ENCODE results near the gene TNFAIP6. TPM values are rescaled to one million over a fixed set of nuclear protein-coding genes. Genes with fewer than 3 reads are reported as not detected.

The TNFAIP6 gene
- total and polyA plus RNA-seq, 2 of the 8 experiments (the other 6 are each of a cell fraction or from before 2014, with no cell fraction given): 1.1 to 2.0 TPM

GRCh38 chr2:151405376-151405775 lies 48.0 kb downstream of the TNFAIP6 start:
- Histone ChIP-seq H2BK12ac (ENCODE audit: low read depth, low read length) (no peak overlapping the region), H3K9ac (replicated peaks in 1 of 4; ENCODE audit: extremely low read depth in 1 of 4, low read depth in 3 of 4, low read length in 3 of 4) (no peak overlapping the region), H3K9me3 (ENCODE audit: insufficient read depth in 2 of 2, low read depth in 1 of 2, low read length in 1 of 2) (no peaks in the 10 kb centered on the region; a peak in 1 of 4 replicates), H3K27me3 (replicated peaks in 1 of 4; ENCODE audit: control insufficient read depth in 3 of 4, extremely low read depth in 1 of 4, insufficient read depth in 3 of 4, low read length in 3 of 4) (no peaks in the 10 kb centered on the region), H3K27ac (ENCODE audit: low read depth, low read length) (no peak overlapping the region), H3K79me1 (ENCODE audit: low read depth, low read length) (no peaks in the 10 kb centered on the region), H3K4me3 (ENCODE audit: extremely low read depth in 1 of 4, insufficient read depth in 2 of 4, low read depth in 3 of 4, low read length in 4 of 4) (no peak overlapping the region), H3K4me1 (replicated peaks in 1 of 4; ENCODE audit: control insufficient read depth in 3 of 4, insufficient read depth in 4 of 4, low read length in 3 of 4) (peaks cover 0 to 3% (median 1%) of the 10 kb centered on the region in 4 experiments; a peak in 3 of 7 replicates), H2BK5ac (ENCODE audit: low read depth, low read length) (no peak overlapping the region), H3K4ac (replicated peaks; ENCODE audit: insufficient read length, low read depth, low read length) (no peak overlapping the region), H3K4me2 (ENCODE audit: insufficient read depth in 1 of 2, low read depth in 2 of 2, low read length in 2 of 2) (no peak overlapping the region), H4K8ac (ENCODE audit: extremely low read depth, insufficient read depth, low read length) (no peak overlapping the region), H2BK15ac (ENCODE audit: low read length) (no peak overlapping the region), H3K36me3 (ENCODE audit: control insufficient read depth in 2 of 4, insufficient read depth in 4 of 4, low read length in 3 of 4) (no peaks in the 10 kb centered on the region), H2BK20ac (ENCODE audit: low read length) (no peak overlapping the region), H4K20me1 (replicated peaks in 1 of 2; ENCODE audit: control insufficient read depth in 1 of 2, insufficient read depth in 2 of 2, low read length in 2 of 2) (no peaks in the 10 kb centered on the region), H4K91ac (replicated peaks; ENCODE audit: insufficient read length, low read length) (no peak overlapping the region), H2AFZ (ENCODE audit: low read length) (no peak overlapping the region), H2BK120ac (replicated peaks; ENCODE audit: low read depth, low read length) (no peak overlapping the region), H3K56ac (replicated peaks; ENCODE audit: insufficient read length, low read depth, low read length) (no peak overlapping the region), H2AK5ac (ENCODE audit: low read depth, low read length) (no peak overlapping the region), H3K23ac (ENCODE audit: insufficient read length) (no peak overlapping the region), H3K23me2 (ENCODE audit: low read depth, low read length) (no peaks in the 10 kb centered on the region), H4K5ac (ENCODE audit: insufficient read length, low read depth, low read length) (no peak overlapping the region), H3K18ac (ENCODE audit: extremely low read depth, low read length) (no peak overlapping the region), H3K79me2 (ENCODE audit: control insufficient read depth in 1 of 2, insufficient read depth in 2 of 2, low read length in 2 of 2) (peaks cover 0 to 4% of the 10 kb centered on the region in 2 experiments; a peak in 3 of 4 replicates), H3K14ac (ENCODE audit: insufficient read length) (no peak overlapping the region)
- POLR2A ChIA-PET (ENCODE audit: partially characterized antibody): no interaction called here
- CTCF ChIA-PET (ENCODE audit: partially characterized antibody): interaction anchor here (0.6 kb wide), 1 partner anchor 43 kb away, joined by 3 read pairs; no protein-coding TSS in a partner anchor
- no peak for FAIRE-seq
- no peak for TF ChIP-seq CTCF (IDR thresholded peaks at IDR 0.05; ENCODE audit: control extremely low read depth in 1 of 3, insufficient read depth in 1 of 3, low read depth in 1 of 3, low read length in 3 of 3)
- DNase-seq (ENCODE audit: low read depth in 1 of 2, low spot score in 2 of 2): no peak
- WGBS, 2 experiments (ENCODE audit: extremely low coverage in 1 of 2, insufficient coverage in 1 of 2, insufficient read length in 1 of 2, insufficient replicate concordance in 2 of 2, low coverage in 1 of 2, low lambda C conversion rate in 2 of 2, missing lambda C conversion rate in 1 of 2): 84% methylated on average over 4 of the region's 4 CpGs; no CpG with 5 or more reads in 1 of the 2 experiments

All from H1 (cell line).